Bronchial epithelial cell (primary cell): ENCODE measurements around the gene KDM4B. TPM values are rescaled to one million over a fixed set of nuclear protein-coding genes. Genes with fewer than 3 reads are reported as not detected.

Experiments used
- DNase-seq: peaks from one replicate; pipeline ENCODE4 v3.0.0-alpha.2; 2010; ENCODE audit warnings: low read depth
- FAIRE-seq: peaks from 2 replicates; lab custom pipeline; 2011; peaks lifted over from hg19 to GRCh38; lab: Jason Lieb, UNC
- H3K27me3 ChIP-seq: 2 replicates; pipeline ENCODE4 v1.5.1; 2011; ENCODE audit warnings: low read length; ENCODE audit not compliant: control insufficient read depth, insufficient read depth
- H3K36me3 ChIP-seq: 2 replicates; pipeline ENCODE4 v1.5.1; 2011; ENCODE audit warnings: low read length; ENCODE audit not compliant: control insufficient read depth, insufficient read depth
- H3K4me3 ChIP-seq: 2 replicates; pipeline ENCODE4 v1.5.1; 2011; ENCODE audit warnings: mild to moderate bottlenecking, low read depth, low read length, control low read depth
- total RNA-seq: library from RNA; depleted of rRNA; stranded (reverse); fragments of >200 nt; gene quantifications from 2 replicates; pipeline ENCODE4 v1.2.1, GENCODE V29; 2014
- TF ChIP-seq, protein P1 (sequence below): IDR thresholded peaks from 2 replicates; pipeline ENCODE4 v1.5.1; 2011; ENCODE audit warnings: mild to moderate bottlenecking, moderate library complexity, low read length, control low read depth, inconsistent platforms; ENCODE audit not compliant: insufficient read depth, severe bottlenecking

KDM4B gene
- total RNA-seq, 1 donor from 2014 or later = 12.6 TPM

DNA sequence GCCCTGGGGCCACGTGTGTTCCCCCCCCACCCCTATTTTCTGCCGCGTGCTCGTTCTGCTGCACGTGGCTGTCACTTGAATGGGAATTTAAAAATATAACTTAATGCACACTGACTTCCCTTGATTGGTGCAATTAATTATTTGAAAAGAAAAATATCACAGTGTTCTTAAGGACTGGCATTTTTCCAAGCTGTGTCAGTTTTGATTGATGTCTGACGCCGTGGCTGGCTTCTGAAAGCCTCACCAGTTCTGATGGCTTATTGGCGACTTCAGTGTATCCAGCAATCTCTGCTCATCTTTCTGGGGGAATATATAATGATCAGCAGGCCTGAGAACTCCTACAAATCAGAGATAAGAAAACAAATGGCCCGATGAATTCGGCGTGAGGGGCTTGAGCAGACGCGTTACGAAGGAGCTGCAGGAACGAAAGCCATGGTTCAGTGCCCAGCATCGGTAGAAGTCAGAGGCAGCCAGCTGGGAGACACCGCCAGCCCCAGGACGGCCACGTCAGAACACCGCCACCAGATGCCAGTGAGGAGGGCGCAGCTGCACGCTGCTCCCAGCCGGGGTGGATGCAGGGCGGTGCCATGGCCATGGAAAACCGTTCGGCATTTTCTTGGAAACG is 111.2 kb downstream of the KDM4B start:
- Histone ChIP-seq H3K27me3 (no peaks in the 10 kb centered on the region), H3K4me3 (no peak overlapping the region), H3K36me3 (peaks cover 29% of the 10 kb centered on the region)
- TF ChIP-seq, protein P1, sequence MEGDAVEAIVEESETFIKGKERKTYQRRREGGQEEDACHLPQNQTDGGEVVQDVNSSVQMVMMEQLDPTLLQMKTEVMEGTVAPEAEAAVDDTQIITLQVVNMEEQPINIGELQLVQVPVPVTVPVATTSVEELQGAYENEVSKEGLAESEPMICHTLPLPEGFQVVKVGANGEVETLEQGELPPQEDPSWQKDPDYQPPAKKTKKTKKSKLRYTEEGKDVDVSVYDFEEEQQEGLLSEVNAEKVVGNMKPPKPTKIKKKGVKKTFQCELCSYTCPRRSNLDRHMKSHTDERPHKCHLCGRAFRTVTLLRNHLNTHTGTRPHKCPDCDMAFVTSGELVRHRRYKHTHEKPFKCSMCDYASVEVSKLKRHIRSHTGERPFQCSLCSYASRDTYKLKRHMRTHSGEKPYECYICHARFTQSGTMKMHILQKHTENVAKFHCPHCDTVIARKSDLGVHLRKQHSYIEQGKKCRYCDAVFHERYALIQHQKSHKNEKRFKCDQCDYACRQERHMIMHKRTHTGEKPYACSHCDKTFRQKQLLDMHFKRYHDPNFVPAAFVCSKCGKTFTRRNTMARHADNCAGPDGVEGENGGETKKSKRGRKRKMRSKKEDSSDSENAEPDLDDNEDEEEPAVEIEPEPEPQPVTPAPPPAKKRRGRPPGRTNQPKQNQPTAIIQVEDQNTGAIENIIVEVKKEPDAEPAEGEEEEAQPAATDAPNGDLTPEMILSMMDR = no peak
- FAIRE-seq = no peak
- DNase-seq = no peak

DNA sequence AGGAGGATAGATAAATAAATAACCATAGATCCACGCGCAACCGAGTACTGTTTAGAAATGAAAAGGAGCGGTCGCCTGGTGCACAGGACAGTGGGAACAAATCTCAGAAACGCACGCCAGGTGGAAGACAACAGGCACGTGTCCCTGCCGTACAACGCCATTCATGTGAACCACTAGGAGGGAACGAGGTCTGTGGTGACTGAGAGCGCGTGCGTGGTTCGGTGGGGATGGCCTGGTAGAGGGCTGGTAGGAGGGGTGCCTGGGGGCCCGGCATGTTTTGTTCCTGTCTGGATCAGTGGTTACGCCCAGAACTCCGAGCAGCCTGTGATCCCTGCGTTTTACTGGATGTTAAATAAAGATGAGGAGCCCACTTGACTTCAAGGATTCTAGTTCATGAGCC is 111.9 kb downstream of the KDM4B start:
- Histone ChIP-seq H3K36me3 (peaks cover 31% of the 10 kb centered on the region), H3K27me3 (no peaks in the 10 kb centered on the region), H3K4me3 (no peak overlapping the region)
- FAIRE-seq (no peak), DNase-seq (no peak)
- TF ChIP-seq, protein P1 = no peak

DNA sequence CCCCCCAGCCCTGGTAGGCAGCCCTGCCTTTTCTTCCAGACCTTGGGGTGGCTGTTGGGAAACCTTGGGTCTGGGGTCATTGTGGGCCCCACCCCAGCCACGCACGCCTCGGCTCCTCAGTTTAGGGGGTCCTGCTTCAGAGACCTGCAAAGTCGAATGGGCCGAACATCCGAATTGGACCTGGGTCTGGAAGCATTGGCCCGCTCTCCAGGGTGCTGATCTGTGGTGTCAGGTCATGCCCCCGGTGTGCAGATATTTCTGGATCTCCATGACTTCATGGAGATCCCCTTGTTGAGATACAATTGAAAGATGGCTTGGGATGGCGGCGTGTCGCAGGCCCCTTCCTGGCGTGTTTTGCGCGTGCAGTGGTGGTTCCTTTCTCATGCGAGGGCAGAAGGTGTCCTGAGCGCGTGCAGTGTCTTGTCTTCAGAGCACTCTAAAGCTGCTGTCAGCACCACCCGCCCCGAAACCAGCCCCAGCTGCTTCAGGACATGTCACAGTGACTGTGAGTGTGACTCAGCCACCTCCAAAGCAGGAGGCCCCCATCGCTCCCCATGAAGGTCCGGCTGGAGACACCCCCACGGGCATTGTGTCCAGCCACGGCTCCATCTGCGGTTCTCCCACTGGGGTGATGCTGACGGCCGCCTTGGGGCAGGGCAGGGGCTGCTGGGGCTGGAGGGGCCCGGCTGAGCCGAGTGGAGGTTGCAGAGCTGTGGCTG is 112.7 kb downstream of the KDM4B start:
- DNase-seq = no peak
- no peak overlapping the region for H3K4me3 ChIP-seq
- TF ChIP-seq, protein P1 = no peak
- H3K36me3 ChIP-seq = peaks cover 32% of the 10 kb centered on the region
- no peaks in the 10 kb centered on the region for H3K27me3 ChIP-seq
- no peak for FAIRE-seq

GRCh38 chr19:5083547-5083965 is 114.6 kb downstream of the KDM4B start:
- TF ChIP-seq, protein P1 = no peak
- H3K4me3 ChIP-seq = no peak overlapping the region
- FAIRE-seq = no peak
- no peaks in the 10 kb centered on the region for H3K27me3 ChIP-seq
- DNase-seq = no peak
- peaks cover 36% of the 10 kb centered on the region for H3K36me3 ChIP-seq

GRCh38 chr19:5085566-5085965 is 116.7 kb downstream of the KDM4B start:
- TF ChIP-seq, protein P1 = no peak
- no peak overlapping the region for H3K4me3 ChIP-seq
- FAIRE-seq = no peak
- DNase-seq = no peak
- peaks cover 32% of the 10 kb centered on the region for H3K36me3 ChIP-seq
- no peaks in the 10 kb centered on the region for H3K27me3 ChIP-seq
